Activated T-cell treated with anti-CD3 and anti-CD28 coated beads, Interleukin-2, amount 50 U/mL, for 72 hours (primary cell): Measurements from ENCODE around the gene PHF13. TPM values are rescaled to one million over a fixed set of nuclear protein-coding genes. Genes with fewer than 3 reads are reported as not detected.

Source experiments
- ATAC-seq, 2 donors: fragments of 150-1000 bp; cut with Tn5 transposase; replicated peaks in 1 of 2; 2 replicates each; pipeline ENCODE4 v1.10.0; 2021; ENCODE audit warnings: moderate library complexity in 2 of 2, mild to moderate bottlenecking in 1 of 2
- DNase-seq, 2 donors: peaks; one replicate each; pipeline ENCODE4 v3.0.0; 2021 to 2022; ENCODE audit warnings: mixed read lengths in 1 of 2
- H3K27ac Mint-ChIP-seq: one replicate; pipeline ENCODE4 v1.8.0; 2022; ENCODE audit warnings: mild to moderate bottlenecking, moderate library complexity, mixed read lengths
- H3K27me3 Mint-ChIP-seq: one replicate; pipeline ENCODE4 v1.8.0; 2022; ENCODE audit warnings: low read depth, mixed read lengths
- H3K36me3 Mint-ChIP-seq, 2 donors: one replicate each; pipeline ENCODE4 v1.8.0; 2022; ENCODE audit warnings: mixed read lengths in 2 of 2, mild to moderate bottlenecking in 1 of 2; ENCODE audit not compliant: insufficient read depth in 2 of 2
- H3K4me1 Mint-ChIP-seq: one replicate; pipeline ENCODE4 v1.8.0; 2022; ENCODE audit warnings: low read depth, mixed read lengths
- H3K4me3 Mint-ChIP-seq, 2 donors: one replicate each; pipeline ENCODE4 v1.8.0; 2022; ENCODE audit warnings: mild to moderate bottlenecking in 2 of 2, mixed read lengths in 2 of 2, moderate library complexity in 2 of 2
- H3K9me3 Mint-ChIP-seq, 2 donors: one replicate each; pipeline ENCODE4 v1.8.0; 2022; ENCODE audit warnings: mixed read lengths in 2 of 2
- total RNA-seq, 2 donors: library from RNA; stranded (reverse); gene quantifications; one replicate each; pipeline ENCODE4 v1.2.3, GENCODE V29; 2022

PHF13 gene
- total RNA-seq, 2 donors from 2014 or later = 16.5 to 19.3 TPM

GRCh38 chr1:6601049-6601922 lies 12.2 kb upstream of the PHF13 start:
- Mint-ChIP-seq H3K27ac (peak overlapping the region; percentile 98), H3K9me3 (no peaks in the 10 kb centered on the region), H3K4me3 (peak overlapping the region; percentile 89 to 96), H3K36me3 (peaks cover 4 to 9% of the 10 kb centered on the region in 2 donors), H3K4me1 (peaks cover 50% of the 10 kb centered on the region), H3K27me3 (no peaks in the 10 kb centered on the region)
- DNase-seq = peak; percentile 88 to 93
- peak; percentile 76 to 77 for ATAC-seq

DNA sequence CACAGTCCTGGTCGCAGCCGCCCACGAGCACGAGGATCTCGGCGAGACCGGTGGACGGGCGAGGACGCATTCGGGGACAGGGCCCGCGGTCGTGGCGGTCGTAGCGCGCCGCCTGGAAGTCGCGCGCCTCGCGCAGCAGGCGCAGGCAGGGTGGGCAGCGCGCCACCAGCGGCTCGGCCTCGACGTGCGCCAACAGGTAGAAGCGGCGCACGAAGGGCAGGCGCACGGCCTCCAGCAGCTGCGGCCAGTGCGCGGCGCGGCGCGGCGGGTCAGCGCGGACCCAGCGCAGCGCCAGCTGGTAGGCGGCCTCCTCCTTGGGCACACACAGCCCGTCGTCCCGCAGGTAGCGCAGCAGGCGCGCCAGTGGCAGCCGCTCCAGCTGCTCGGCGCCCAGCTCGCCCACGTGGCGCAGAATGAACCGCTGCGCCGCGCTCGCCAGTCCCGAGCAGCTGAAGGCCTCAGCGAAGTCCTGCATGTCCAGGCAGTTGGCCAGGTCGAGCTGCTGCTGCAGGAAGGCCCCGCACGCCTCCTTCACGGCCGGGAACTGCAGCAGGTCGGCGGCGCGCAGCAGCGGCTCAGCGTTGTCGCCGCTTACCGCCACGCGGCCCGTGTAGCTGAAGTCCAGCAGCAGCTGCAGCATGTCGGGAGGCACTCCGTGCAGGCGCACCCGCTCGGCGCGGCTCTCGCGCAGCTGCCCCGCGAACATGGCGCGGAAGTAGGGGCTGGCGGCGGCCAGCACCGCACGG lies 11.4 kb upstream of the PHF13 start:
- Mint-ChIP-seq H3K9me3 (no peaks in the 10 kb centered on the region), H3K36me3 (peaks cover 4 to 8% of the 10 kb centered on the region in 2 donors), H3K4me1 (peaks cover 42% of the 10 kb centered on the region), H3K27ac (peak overlapping the region; percentile 98), H3K27me3 (no peaks in the 10 kb centered on the region), H3K4me3 (peak overlapping the region; percentile 89 to 96)
- DNase-seq (peak; percentile 48 to 57), ATAC-seq (peak; percentile 39 to 47)

GRCh38 chr1:6602669-6603237 lies 10.8 kb upstream of the PHF13 start, which contains the start of gene KLHL21:
Gene KLHL21, minus strand, starts transcription at chr1:6602869. Its CDS starts 52 bp downstream, at chr1:6602817.
- peak; percentile 68 to 69 for ATAC-seq
- Mint-ChIP-seq H3K4me3 (peak within 1 kb of the TSS; percentile 91 to 96), H3K36me3 (peaks cover 4 to 8% of the 10 kb centered on the region in 2 donors), H3K27me3 (no peaks in the 10 kb centered on the region), H3K9me3 (no peaks in the 10 kb centered on the region), H3K4me1 (peaks cover 35% of the 10 kb centered on the region), H3K27ac (peak within 1 kb of the TSS; percentile 98)
- DNase-seq = peak; percentile 93 to 95

- DNase-seq (peak; percentile 63 to 64), ATAC-seq (peak; percentile 16 to 33)
- Mint-ChIP-seq H3K4me1 (peaks cover 31% of the 10 kb centered on the region), H3K4me3 (peak overlapping the region; percentile 79 to 91), H3K27me3 (no peaks in the 10 kb centered on the region), H3K36me3 (peaks cover 4 to 8% of the 10 kb centered on the region in 2 donors), H3K9me3 (no peaks in the 10 kb centered on the region), H3K27ac (peak overlapping the region; percentile 95)
These were observed 10.2 kb upstream of the PHF13 start for GRCh38 chr1:6603238-6603914.

DNA sequence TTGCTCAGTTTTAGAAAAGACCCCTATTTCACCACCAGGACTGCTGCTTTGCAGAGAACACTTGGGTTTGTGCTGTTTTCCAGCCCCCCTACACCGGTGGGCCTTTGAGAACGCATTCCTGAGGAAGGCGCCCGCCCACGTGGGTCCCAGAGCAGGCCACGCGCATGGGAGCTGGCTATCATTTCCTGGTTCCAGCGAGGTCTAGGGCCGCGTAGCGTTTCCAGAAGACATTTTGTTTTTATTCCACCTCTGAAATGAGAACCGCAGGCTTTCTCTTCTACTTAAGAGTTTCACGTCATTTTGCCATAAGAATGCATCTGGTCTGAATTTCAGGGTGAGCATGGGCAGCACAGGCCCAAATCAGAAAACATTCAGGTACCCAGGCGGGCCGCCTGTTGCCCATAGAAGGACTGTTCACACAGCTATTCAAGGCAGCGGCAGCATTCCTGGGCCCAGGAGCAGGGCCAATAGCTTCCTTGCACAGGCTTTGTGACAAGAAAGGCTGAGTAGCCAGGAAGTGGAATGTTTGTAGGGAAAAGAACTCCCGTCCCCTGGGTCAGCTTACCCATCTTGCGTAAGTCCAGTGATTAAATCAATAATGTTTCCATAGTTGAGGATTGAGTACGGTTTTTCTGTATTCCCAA lies 9.5 kb upstream of the PHF13 start:
- ATAC-seq (no peak), DNase-seq (no peak)
- peaks cover 25% of the 10 kb centered on the region for H3K4me1 Mint-ChIP-seq
- peak overlapping the region; percentile 79 to 91 for H3K4me3 Mint-ChIP-seq
- H3K36me3 Mint-ChIP-seq = peaks cover 4% of the 10 kb centered on the region in 2 donors
- H3K9me3 Mint-ChIP-seq = no peaks in the 10 kb centered on the region
- H3K27ac Mint-ChIP-seq = peak overlapping the region; percentile 95
- H3K27me3 Mint-ChIP-seq = no peaks in the 10 kb centered on the region

GRCh38 chr1:6612641-6613360 lies 730 bp upstream of the PHF13 start:
- Mint-ChIP-seq H3K4me3 (peak overlapping the region; percentile 87 to 94), H3K27me3 (no peaks in the 10 kb centered on the region), H3K36me3 (peaks cover 5 to 9% of the 10 kb centered on the region in 2 donors), H3K4me1 (peaks cover 25% of the 10 kb centered on the region), H3K27ac (peak overlapping the region; percentile 83), H3K9me3 (no peaks in the 10 kb centered on the region)
- peak; percentile 17 to 43 for DNase-seq
- peak; percentile 56 to 58 for ATAC-seq

DNA sequence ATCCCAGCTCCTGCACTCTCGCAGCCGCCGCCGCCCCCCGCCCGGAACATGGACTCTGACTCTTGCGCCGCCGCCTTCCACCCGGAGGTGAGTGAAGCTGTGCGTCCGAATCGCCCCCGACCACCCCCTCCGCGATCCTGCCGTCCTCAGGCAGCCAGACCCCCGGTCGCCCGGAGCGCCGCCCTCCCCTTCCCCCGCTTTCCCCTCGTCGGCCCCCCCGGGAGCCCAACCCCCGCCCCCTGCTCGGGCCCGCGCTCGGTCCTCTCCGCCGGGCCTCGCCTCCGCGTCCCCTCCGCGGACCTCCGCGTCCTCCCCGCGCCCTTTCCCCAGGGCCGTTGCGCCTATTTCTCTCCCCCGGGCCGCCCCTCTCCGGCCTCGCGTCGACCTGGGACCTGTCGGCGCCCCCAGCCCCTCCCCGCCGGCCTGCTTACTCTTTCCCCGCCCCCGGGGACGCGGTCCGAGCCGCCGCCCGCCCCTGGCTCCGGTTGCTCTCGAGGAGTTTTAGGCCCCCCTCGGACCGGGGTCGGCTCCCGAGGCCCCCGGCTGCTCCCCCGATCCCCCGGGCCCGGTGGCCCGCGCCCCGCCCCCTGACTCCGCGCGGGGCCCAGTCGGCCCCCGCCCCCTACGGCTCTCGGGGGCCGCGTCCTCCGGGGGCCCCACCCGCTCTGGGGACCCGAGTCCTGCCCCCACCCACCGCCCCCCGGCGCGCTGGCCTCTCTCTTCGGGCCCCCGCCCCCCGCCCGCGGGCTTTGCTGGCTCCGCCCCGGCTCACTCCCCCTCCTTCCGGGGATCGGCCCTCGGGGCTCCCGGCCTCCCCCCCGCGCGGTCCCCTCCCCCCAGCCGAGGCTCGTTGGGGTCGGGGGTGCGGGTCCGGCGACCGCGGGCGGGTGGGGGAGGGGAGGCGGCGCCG lies 743 bp downstream of the PHF13 start:
- ATAC-seq = peak; percentile 5 to 12
- DNase-seq = peak; percentile 71 to 76
- H3K4me3 Mint-ChIP-seq = peak overlapping the region; percentile 65 to 80
- H3K27me3 Mint-ChIP-seq = no peaks in the 10 kb centered on the region
- no peak overlapping the region for H3K27ac Mint-ChIP-seq
- H3K4me1 Mint-ChIP-seq = peaks cover 25% of the 10 kb centered on the region
- H3K36me3 Mint-ChIP-seq = peaks cover 5 to 9% of the 10 kb centered on the region in 2 donors
- no peaks in the 10 kb centered on the region for H3K9me3 Mint-ChIP-seq

DNA sequence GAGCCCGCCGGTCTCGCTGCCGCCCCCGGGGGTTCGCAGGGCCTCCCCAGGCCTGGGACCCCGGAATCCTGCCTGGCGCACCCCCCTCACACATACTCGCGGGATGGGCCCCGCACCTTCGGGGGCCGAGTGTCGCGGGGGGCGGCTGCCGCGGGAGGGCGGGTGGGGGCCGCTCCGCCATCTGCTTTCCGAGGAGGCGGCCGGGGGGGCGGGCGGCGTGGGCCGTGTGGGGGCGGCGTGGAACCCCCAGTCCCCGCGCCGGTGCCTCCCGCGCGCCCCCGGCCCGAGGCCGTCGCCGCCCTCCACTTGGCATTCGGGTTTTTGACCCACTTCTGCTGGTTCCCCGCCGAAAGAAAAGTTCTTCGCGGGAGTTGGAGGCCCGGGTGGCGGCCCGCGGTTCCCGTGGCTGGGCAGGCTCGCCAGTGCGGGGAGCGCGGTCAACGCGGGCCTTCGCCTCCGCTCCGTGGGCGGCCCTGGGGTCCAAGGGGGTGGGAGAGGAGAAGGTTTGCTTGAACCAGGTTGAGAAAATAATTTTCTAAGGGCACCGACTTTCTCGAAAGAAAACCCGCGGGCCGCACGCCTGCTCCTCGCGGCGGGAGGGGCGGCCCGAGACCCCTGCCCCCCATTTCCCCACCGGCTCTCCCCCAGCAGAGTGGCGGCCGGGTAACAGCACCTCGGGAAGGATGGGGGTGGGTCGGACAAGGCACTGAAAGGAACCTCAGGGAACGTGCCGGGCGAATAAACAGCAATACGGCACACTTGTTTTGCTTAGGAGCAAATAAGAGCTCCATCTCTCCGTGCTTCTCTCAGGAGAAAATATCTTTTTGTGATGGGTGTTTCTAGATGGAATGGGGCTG lies 1.6 kb downstream of the PHF13 start:
- ATAC-seq (no peak), DNase-seq (peak; percentile 25 to 28)
- no peak overlapping the region for H3K27ac Mint-ChIP-seq
- peak overlapping the region; percentile 62 to 79 for H3K4me3 Mint-ChIP-seq
- peaks cover 5 to 12% of the 10 kb centered on the region in 2 donors for H3K36me3 Mint-ChIP-seq
- H3K27me3 Mint-ChIP-seq = no peaks in the 10 kb centered on the region
- H3K4me1 Mint-ChIP-seq = peaks cover 25% of the 10 kb centered on the region
- no peaks in the 10 kb centered on the region for H3K9me3 Mint-ChIP-seq

GRCh38 chr1:6619045-6619444 lies 5.5 kb downstream of the PHF13 start:
- DNase-seq = no peak
- Mint-ChIP-seq H3K36me3 (peaks cover 3 to 17% of the 10 kb centered on the region in 2 donors), H3K27ac (no peak overlapping the region), H3K27me3 (no peaks in the 10 kb centered on the region), H3K4me1 (peaks cover 15% of the 10 kb centered on the region), H3K4me3 (no peak overlapping the region), H3K9me3 (no peaks in the 10 kb centered on the region)
- ATAC-seq = no peak
